Stimulated activated CD8-positive, alpha-beta memory T cell treated with anti-CD3 and anti-CD28 coated beads, Interleukin-2, amount 100 ng/mL, for 48 hours (primary cell): ENCODE results near the gene PGR.

Experiments used
- DNase-seq, 2 donors: peaks; one replicate each; pipeline ENCODE4 v3.0.0-alpha.2; 2020; ENCODE audit warnings: low read depth in 2 of 2

PGR gene

GRCh38 chr11:101010899-101011298 lies 118.7 kb downstream of the PGR start:
- DNase-seq = no peak

- DNase-seq = no peak
These were observed 119.9 kb downstream of the PGR start for GRCh38 chr11:101009690-101010055.

- DNase-seq = no peak
These were observed 120.5 kb downstream of the PGR start for GRCh38 chr11:101008961-101009689.

DNA sequence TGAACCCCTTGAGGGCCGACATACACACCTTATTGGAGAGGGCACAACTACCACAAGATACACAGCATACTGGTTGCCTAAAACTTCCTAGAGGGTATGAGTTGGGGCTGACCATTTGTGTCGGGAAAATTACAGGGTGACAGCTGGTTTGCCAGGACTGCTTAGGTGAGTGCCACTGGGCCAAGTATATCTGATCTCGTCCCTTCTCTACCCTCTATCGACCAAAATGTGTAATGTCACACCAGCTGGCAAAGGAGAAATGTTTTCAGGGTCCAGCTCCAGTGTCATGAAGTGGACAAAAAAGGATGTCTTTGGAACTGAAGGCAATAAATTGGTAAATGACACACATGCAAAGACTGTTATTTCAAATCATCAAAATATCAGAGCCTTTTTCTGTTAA lies 126.1 kb downstream of the PGR start:
- DNase-seq = no peak

GRCh38 chr11:100999756-101000155 lies 129.9 kb downstream of the PGR start:
- no peak for DNase-seq

DNA sequence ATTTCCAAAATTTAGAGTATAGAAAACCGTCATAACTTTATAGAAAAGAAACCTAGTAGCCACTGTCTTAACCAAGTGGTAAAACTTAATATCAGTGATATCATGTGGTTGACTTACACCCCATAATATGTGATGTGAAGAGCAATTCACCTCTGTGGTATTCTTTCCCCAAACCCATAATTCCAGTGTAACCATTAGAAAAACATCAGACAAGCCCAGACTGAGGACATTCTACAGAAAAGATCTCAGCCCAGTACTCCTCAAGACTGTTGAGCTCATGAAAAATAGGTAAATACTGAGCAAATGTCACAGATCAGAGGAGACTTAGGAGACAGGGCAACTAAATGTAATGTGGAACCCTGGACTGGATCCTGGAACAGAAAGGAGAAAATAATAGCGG lies 134.6 kb downstream of the PGR start:
- DNase-seq = no peak

DNA sequence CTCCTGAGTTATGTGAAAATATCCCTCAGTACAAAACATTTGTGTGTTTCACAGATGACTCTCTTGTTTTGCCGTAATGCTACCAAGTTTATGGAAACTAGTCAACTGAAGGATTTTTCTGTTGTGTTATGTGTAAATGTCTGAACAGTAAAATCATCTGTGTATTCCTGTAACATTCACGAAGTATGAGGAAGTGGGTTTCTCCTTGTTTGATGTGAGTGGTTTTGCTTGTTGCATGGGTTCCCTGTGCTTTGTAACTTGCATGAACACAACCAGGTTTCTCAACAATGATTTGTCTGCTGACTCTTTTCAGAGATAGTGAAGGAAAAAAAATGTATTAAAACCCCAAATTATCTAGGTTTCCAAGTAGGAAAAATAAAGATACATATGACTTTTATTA lies 138.1 kb downstream of the PGR start:
- DNase-seq = no peak

DNA sequence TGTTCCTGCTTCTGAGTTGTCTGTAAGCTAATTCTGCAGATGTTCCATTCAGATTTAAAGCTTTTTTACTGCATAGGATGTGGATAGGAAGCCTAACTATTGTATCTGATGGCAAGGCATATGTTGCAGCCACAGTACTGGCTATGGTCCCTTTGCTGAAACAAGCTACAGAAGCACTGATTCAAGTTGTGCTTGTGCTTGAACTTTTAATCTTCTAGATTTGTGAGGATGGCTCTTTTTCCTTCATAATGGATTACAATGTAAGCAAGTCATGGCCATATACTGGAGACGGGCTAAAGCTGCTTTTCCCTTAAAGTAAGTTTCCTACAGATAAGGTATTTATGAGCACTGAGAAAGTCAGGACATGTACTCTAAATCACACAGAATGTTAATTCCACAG lies 138.7 kb downstream of the PGR start:
- no peak for DNase-seq

- no peak for DNase-seq
These were observed 144.9 kb downstream of the PGR start for GRCh38 chr11:100984668-100985067.

- DNase-seq = no peak
These were observed 148.3 kb downstream of the PGR start for GRCh38 chr11:100981196-100981824.

GRCh38 chr11:100980156-100980555 lies 149.5 kb downstream of the PGR start:
- DNase-seq = no peak
